Stimulated activated naive CD8-positive, alpha-beta T cell treated with anti-CD3 and anti-CD28 coated beads, Interleukin-15, Interleukin-2, amounts not matched to agents 100 U/mL and 50 U/mL, for 24 hours (primary cell): ENCODE measurements around the gene CHKB.
A peak's percentile ranks its signal among the peaks of the same experiment; 100 is the strongest.
"Not testable (repeated sequence)": the region's sequence is repeated elsewhere in the genome, so short reads cannot be mapped to it uniquely, and the experiment has no call there.

Experiments
- ATAC-seq: fragments of 150-1000 bp; cut with Tn5 transposase; one replicate; pipeline ENCODE4 v1.10.0; 2021
- DNase-seq: peaks from one replicate; pipeline ENCODE4 v3.0.0; 2021

CHKB gene

DNA sequence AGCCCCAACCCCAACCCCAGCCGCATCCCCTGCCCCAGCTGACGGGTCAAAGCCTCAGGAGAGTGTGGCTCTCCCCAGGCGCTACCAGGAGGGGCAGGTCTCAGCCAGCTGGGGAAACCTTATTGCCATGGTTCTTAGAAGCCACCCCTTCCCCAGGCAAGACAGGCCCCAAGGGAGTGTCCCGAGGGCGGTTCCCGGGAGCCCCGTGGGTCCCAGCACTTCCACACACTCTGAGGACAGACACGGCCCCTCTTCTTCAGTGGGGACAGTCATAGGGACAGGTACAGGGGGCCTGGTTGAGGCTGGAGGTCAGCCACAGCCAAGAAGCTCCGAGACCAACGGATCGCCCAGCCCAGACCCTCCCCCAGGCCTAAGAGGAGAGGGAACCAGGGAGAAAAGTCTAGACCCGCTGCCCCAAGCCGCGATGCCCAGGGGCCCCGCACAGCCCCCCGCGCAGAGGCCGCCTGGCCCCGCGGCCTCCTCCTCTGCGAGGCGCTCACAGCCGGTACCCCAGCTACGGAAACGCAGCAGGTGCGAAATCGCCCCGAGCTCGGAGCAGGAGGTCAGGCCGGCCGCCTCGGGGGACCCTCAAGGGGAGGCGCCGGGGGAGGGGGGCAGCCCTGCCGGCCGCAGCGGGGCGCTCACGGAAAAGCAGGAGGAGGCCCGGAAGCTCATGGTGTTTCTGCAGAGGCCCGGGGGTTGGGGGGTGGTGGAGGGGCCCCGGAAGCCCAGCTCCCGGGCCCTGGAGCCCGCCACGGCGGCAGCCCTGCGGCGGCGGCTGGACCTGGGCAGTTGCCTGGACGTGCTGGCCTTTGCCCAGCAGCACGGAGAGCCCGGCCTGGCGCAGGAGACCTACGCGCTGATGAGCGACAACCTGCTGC lies 34.4 kb downstream of the CHKB start:
- peak; percentile 72 for DNase-seq
- peak; percentile 24 for ATAC-seq

GRCh38 chr22:50547263-50547985 lies 35.2 kb downstream of the CHKB start:
- ATAC-seq (no peak), DNase-seq (no peak)

DNA sequence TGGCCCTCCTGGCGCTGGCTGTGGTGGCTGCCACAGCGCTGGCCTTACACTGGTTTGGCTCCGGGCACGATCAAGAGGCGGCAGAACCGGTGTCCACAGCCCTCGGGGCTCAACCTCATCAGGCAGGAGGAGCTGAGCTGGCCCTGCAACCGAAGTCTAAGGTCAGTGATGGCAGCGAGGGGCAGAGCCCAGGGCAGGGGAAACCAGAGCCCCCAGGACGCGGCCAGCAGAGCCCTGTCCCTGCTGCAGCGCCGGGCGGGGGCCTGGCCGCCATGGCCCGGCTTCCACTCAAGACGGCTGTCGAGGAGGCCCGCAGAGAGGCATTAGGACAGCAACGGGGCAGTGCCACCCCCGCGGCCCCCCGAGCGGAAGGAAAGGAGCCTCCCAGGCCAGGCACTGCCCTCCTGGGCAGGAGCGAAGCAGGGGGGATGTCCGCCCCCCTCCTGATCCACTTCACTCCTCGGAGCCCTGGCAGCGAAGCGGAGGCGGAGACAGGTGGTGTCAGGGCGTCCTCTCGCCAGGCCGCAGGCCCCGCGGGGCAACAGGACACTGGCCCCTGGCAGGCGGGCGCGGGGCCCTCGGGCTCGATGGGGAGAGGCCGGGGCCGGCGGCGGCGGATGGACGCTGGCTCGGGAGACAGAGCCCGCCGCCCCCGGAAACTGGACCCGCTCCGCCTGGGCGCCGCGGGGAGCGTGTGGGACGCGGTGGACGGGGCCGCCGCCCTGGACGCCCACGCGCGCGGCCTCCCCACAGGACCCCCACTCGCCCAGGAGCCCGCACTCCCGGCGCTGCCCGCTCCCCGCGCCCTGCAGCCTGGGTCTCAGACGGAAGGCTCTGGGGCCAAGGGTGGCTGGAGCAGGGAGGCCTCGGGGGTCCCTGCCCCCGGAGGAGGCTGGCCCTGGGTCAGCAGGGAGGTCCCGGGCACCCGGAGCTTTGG lies 36.1 kb downstream of the CHKB start:
- ATAC-seq (no peak), DNase-seq (no peak)

- peak; percentile 15 for ATAC-seq
Measured at GRCh38 chr22:50545522-50546325, 36.9 kb downstream of the CHKB start, which contains the start of gene KLHDC7B. TSS of gene KLHDC7B (plus strand) at chr22:50545899. CDS start at chr22:50546244, 345 bp downstream.

GRCh38 chr22:50544746-50545253 lies 37.8 kb downstream of the CHKB start:
- ATAC-seq (no peak), DNase-seq (no peak)

More at GRCh38 chr22:50545522-50546325, 36.9 kb downstream of the CHKB start, which contains the start of gene KLHDC7B:
- no peak for DNase-seq

GRCh38 chr22:50544078-50544745 lies 38.4 kb downstream of the CHKB start:
- DNase-seq (peak; percentile 93), ATAC-seq (peak; percentile 64)

GRCh38 chr22:50542416-50542927 lies 40.2 kb downstream of the CHKB start:
- DNase-seq (no peak), ATAC-seq (no peak)

GRCh38 chr22:50541667-50542026 lies 41.0 kb downstream of the CHKB start:
- not testable (repeated sequence) for DNase-seq, ATAC-seq

DNA sequence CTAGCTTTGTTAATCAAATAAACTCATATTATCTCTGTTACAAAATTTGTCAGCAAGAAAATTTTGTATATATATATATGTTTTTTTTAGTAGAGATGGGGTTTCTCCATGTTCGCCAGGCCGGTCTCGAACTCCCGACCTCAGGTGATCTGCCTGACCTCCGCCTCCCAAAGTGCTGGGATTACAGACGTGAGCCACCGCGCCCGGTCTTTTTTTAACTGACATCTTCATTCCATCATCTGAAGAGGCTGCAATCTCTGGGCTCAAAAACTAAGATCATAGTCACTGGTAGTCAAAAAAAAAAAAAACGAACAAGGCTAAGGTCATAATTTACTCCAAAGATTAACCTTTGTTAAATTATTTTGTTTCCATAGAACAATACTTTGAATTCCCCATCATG lies 42.3 kb downstream of the CHKB start:
- ATAC-seq (no peak), DNase-seq (no peak)

- DNase-seq (no peak), ATAC-seq (no peak)
Measured at GRCh38 chr22:50537765-50538164, 44.9 kb downstream of the CHKB start.

- ATAC-seq = no peak
- DNase-seq = no peak
Measured at GRCh38 chr22:50536226-50536625, 46.4 kb downstream of the CHKB start.

GRCh38 chr22:50535113-50535512 lies 47.5 kb downstream of the CHKB start:
- DNase-seq (no peak), ATAC-seq (no peak)

DNA sequence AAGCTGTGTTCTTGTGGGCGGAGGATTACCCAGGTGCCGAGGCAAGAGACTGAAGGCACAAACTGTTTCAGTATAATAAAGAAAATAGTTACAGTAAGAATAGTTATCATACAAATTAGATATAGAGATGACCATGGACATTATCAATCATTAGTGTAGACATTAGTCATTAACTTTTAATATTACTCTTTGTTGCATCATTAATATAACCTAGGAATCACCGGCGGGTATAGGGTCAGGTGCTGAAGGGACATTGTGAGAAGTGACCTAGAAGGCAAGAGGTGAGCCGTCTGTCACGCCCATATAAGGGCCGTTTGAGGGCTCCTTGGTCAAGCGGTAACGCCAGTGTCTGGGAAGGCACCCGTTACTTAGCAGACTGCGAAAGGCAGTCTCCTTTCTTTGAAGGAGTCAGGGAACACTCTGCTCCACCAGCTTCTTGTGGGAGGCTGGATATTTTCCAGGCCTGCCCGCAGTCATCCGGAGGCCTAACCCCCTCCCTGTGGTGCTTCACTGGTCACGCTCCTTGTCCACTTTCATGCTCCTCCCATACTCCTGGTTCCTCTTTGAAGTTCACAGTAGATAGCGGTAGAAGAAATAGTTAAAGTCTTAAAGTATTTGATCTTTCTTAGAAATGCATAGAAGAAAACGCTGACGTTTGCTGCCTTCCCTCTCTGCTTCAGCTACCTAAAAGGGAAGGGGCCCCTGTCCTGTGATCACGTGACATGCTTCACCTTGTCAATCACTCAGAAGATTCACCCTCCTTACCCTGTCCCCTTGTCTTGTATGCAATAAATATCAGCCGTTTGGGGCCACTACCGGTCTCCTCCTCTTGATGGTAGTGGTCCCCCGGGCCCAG lies 48.6 kb downstream of the CHKB start:
- DNase-seq, ATAC-seq: not testable (repeated sequence)

DNA sequence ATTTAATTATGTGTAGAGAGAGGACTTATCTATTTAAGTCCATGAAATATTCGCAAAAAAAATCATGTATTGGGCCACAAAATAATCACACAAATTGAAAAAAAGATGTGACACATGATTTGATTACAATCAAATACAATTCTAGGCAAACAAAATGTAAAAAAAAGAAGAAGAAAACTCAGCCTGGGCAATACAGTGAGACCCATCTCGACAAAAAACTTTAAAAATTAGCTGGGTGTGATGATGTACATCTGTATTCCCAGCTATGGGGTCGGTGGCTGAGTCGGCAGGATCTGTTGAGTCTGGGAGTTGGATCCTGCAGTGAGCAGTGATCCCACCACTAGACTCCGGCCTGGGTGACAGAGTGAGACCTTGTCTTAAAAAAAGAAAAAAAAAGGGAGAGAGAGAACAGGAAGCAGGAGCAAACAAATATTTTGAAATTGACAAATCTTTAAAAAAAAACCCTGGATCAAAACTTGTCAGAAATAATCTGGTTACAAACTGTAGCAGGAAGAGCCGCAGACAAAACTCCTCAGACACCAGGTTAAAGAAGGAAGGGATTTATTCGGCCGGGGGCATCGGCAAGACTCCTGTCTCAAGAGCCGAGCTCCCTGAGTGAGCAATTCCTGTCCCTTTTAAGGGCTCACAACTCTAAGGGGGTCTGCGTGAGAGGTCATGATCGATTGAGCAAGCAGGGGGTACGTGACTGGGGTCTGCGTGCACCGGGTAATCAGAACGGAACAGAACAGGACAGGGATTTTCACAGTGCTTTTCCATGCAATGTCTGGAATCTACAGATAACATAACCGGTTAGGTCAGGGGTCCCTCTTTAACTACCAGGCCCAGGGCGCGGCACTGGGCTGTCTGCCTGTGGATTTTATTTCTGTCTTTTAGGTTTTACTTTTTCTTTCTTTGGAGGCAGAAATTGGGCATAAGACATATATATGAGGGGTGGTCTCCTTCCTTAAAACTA lies 49.5 kb downstream of the CHKB start:
- DNase-seq (no peak), ATAC-seq (no peak)

- DNase-seq (peak; percentile 41), ATAC-seq (no peak)
Measured at GRCh38 chr22:50531962-50532674, 50.5 kb downstream of the CHKB start.

GRCh38 chr22:50531546-50531961 lies 51.1 kb downstream of the CHKB start:
- ATAC-seq = peak; percentile 35
- DNase-seq = peak; percentile 81

- DNase-seq (peak; percentile 91), ATAC-seq (peak; percentile 59)
Measured at GRCh38 chr22:50530877-50531545, 51.6 kb downstream of the CHKB start.
